Measurements from ENCODE around the gene ARL17B. TPM values are rescaled to one million over a fixed set of nuclear protein-coding genes. Genes with fewer than 3 reads are reported as not detected.
"Not testable (repeated sequence)": the region's sequence is repeated elsewhere in the genome, so short reads cannot be mapped to it uniquely, and the experiment has no call there.

Gene ARL17B
- total RNA-seq, 1 donor from 2014 or later: 7.3 TPM

- H3K27ac ChIP-seq (ENCODE audit: low read depth, low read length); H3K27me3 ChIP-seq (ENCODE audit: control insufficient read depth in 3 of 3, insufficient read depth in 3 of 3, low read length in 3 of 3); H3K4me3 ChIP-seq (ENCODE audit: low read length in 3 of 3): not testable (repeated sequence)
Observed at GRCh38 chr17:46372236-46373229, 11.0 kb upstream of the ARL17B start.

GRCh38 chr17:46367520-46367919, 6.0 kb upstream of the ARL17B start:
- not testable (repeated sequence) for H3K4me3 ChIP-seq (ENCODE audit: low read length in 3 of 3); H3K27ac ChIP-seq (ENCODE audit: low read depth, low read length); H3K27me3 ChIP-seq (ENCODE audit: control insufficient read depth in 3 of 3, insufficient read depth in 3 of 3, low read length in 3 of 3); H3K36me3 ChIP-seq (ENCODE audit: control insufficient read depth in 3 of 3, insufficient read depth in 3 of 3, low read length in 3 of 3); H3K9ac ChIP-seq (ENCODE audit: low read depth in 1 of 3, low read length in 3 of 3); H3K9me3 ChIP-seq (ENCODE audit: control insufficient read depth in 3 of 3, low read length in 3 of 3); H3K4me1 ChIP-seq (ENCODE audit: control insufficient read depth in 3 of 3, insufficient read depth in 3 of 3, low read length in 3 of 3)

More at GRCh38 chr17:46372236-46373229, 11.0 kb upstream of the ARL17B start:
- H3K36me3 ChIP-seq (ENCODE audit: control insufficient read depth in 3 of 3, insufficient read depth in 3 of 3, low read length in 3 of 3); H3K9ac ChIP-seq (ENCODE audit: low read depth in 1 of 3, low read length in 3 of 3); H3K9me3 ChIP-seq (ENCODE audit: control insufficient read depth in 3 of 3, low read length in 3 of 3); H3K4me1 ChIP-seq (ENCODE audit: control insufficient read depth in 3 of 3, insufficient read depth in 3 of 3, low read length in 3 of 3): not testable (repeated sequence)

GRCh38 chr17:46361145-46361735, 326 bp downstream of the ARL17B start:
- H3K27me3 ChIP-seq (ENCODE audit: control insufficient read depth in 3 of 3, insufficient read depth in 3 of 3, low read length in 3 of 3); H3K27ac ChIP-seq (ENCODE audit: low read depth, low read length); H3K4me1 ChIP-seq (ENCODE audit: control insufficient read depth in 3 of 3, insufficient read depth in 3 of 3, low read length in 3 of 3); H3K4me3 ChIP-seq (ENCODE audit: low read length in 3 of 3); H3K9ac ChIP-seq (ENCODE audit: low read depth in 1 of 3, low read length in 3 of 3); H3K9me3 ChIP-seq (ENCODE audit: control insufficient read depth in 3 of 3, low read length in 3 of 3); H3K36me3 ChIP-seq (ENCODE audit: control insufficient read depth in 3 of 3, insufficient read depth in 3 of 3, low read length in 3 of 3): not testable (repeated sequence)

GRCh38 chr17:46353856-46354255, 7.7 kb downstream of the ARL17B start:
- not testable (repeated sequence) for H3K4me3 ChIP-seq (ENCODE audit: low read length in 3 of 3); H3K4me1 ChIP-seq (ENCODE audit: control insufficient read depth in 3 of 3, insufficient read depth in 3 of 3, low read length in 3 of 3); H3K27ac ChIP-seq (ENCODE audit: low read depth, low read length); H3K9ac ChIP-seq (ENCODE audit: low read depth in 1 of 3, low read length in 3 of 3); H3K36me3 ChIP-seq (ENCODE audit: control insufficient read depth in 3 of 3, insufficient read depth in 3 of 3, low read length in 3 of 3); H3K9me3 ChIP-seq (ENCODE audit: control insufficient read depth in 3 of 3, low read length in 3 of 3); H3K27me3 ChIP-seq (ENCODE audit: control insufficient read depth in 3 of 3, insufficient read depth in 3 of 3, low read length in 3 of 3)

- H3K27ac ChIP-seq (ENCODE audit: low read depth, low read length); H3K36me3 ChIP-seq (ENCODE audit: control insufficient read depth in 3 of 3, insufficient read depth in 3 of 3, low read length in 3 of 3); H3K9ac ChIP-seq (ENCODE audit: low read depth in 1 of 3, low read length in 3 of 3); H3K4me3 ChIP-seq (ENCODE audit: low read length in 3 of 3); H3K27me3 ChIP-seq (ENCODE audit: control insufficient read depth in 3 of 3, insufficient read depth in 3 of 3, low read length in 3 of 3); H3K4me1 ChIP-seq (ENCODE audit: control insufficient read depth in 3 of 3, insufficient read depth in 3 of 3, low read length in 3 of 3); H3K9me3 ChIP-seq (ENCODE audit: control insufficient read depth in 3 of 3, low read length in 3 of 3): not testable (repeated sequence)
Observed at GRCh38 chr17:46349060-46349459, 12.5 kb downstream of the ARL17B start.

GRCh38 chr17:46348345-46348744, 13.2 kb downstream of the ARL17B start:
- H3K36me3 ChIP-seq (ENCODE audit: control insufficient read depth in 3 of 3, insufficient read depth in 3 of 3, low read length in 3 of 3); H3K4me1 ChIP-seq (ENCODE audit: control insufficient read depth in 3 of 3, insufficient read depth in 3 of 3, low read length in 3 of 3); H3K27me3 ChIP-seq (ENCODE audit: control insufficient read depth in 3 of 3, insufficient read depth in 3 of 3, low read length in 3 of 3); H3K27ac ChIP-seq (ENCODE audit: low read depth, low read length); H3K4me3 ChIP-seq (ENCODE audit: low read length in 3 of 3); H3K9ac ChIP-seq (ENCODE audit: low read depth in 1 of 3, low read length in 3 of 3); H3K9me3 ChIP-seq (ENCODE audit: control insufficient read depth in 3 of 3, low read length in 3 of 3): not testable (repeated sequence)

GRCh38 chr17:46342131-46342530, 19.4 kb downstream of the ARL17B start:
- H3K36me3 ChIP-seq (ENCODE audit: control insufficient read depth in 3 of 3, insufficient read depth in 3 of 3, low read length in 3 of 3); H3K4me1 ChIP-seq (ENCODE audit: control insufficient read depth in 3 of 3, insufficient read depth in 3 of 3, low read length in 3 of 3); H3K4me3 ChIP-seq (ENCODE audit: low read length in 3 of 3); H3K27ac ChIP-seq (ENCODE audit: low read depth, low read length); H3K27me3 ChIP-seq (ENCODE audit: control insufficient read depth in 3 of 3, insufficient read depth in 3 of 3, low read length in 3 of 3); H3K9me3 ChIP-seq (ENCODE audit: control insufficient read depth in 3 of 3, low read length in 3 of 3); H3K9ac ChIP-seq (ENCODE audit: low read depth in 1 of 3, low read length in 3 of 3): not testable (repeated sequence)

- not testable (repeated sequence) for H3K36me3 ChIP-seq (ENCODE audit: control insufficient read depth in 3 of 3, insufficient read depth in 3 of 3, low read length in 3 of 3); H3K9ac ChIP-seq (ENCODE audit: low read depth in 1 of 3, low read length in 3 of 3); H3K27me3 ChIP-seq (ENCODE audit: control insufficient read depth in 3 of 3, insufficient read depth in 3 of 3, low read length in 3 of 3); H3K27ac ChIP-seq (ENCODE audit: low read depth, low read length); H3K4me1 ChIP-seq (ENCODE audit: control insufficient read depth in 3 of 3, insufficient read depth in 3 of 3, low read length in 3 of 3); H3K9me3 ChIP-seq (ENCODE audit: control insufficient read depth in 3 of 3, low read length in 3 of 3); H3K4me3 ChIP-seq (ENCODE audit: low read length in 3 of 3)
Observed at GRCh38 chr17:46341220-46341619, 20.3 kb downstream of the ARL17B start.

- not testable (repeated sequence) for H3K27ac ChIP-seq (ENCODE audit: low read depth, low read length); H3K4me1 ChIP-seq (ENCODE audit: control insufficient read depth in 3 of 3, insufficient read depth in 3 of 3, low read length in 3 of 3); H3K9me3 ChIP-seq (ENCODE audit: control insufficient read depth in 3 of 3, low read length in 3 of 3); H3K27me3 ChIP-seq (ENCODE audit: control insufficient read depth in 3 of 3, insufficient read depth in 3 of 3, low read length in 3 of 3); H3K9ac ChIP-seq (ENCODE audit: low read depth in 1 of 3, low read length in 3 of 3); H3K4me3 ChIP-seq (ENCODE audit: low read length in 3 of 3); H3K36me3 ChIP-seq (ENCODE audit: control insufficient read depth in 3 of 3, insufficient read depth in 3 of 3, low read length in 3 of 3)
Observed at GRCh38 chr17:46294831-46295230, 66.7 kb downstream of the ARL17B start, which contains the start of gene LRRC37A. TSS of gene LRRC37A (plus strand) at chr17:46295131. CDS start at chr17:46295134, 3 bp downstream.

- not testable (repeated sequence) for H3K27ac ChIP-seq (ENCODE audit: low read depth, low read length); H3K9ac ChIP-seq (ENCODE audit: low read depth in 1 of 3, low read length in 3 of 3); H3K36me3 ChIP-seq (ENCODE audit: control insufficient read depth in 3 of 3, insufficient read depth in 3 of 3, low read length in 3 of 3); H3K9me3 ChIP-seq (ENCODE audit: control insufficient read depth in 3 of 3, low read length in 3 of 3); H3K4me1 ChIP-seq (ENCODE audit: control insufficient read depth in 3 of 3, insufficient read depth in 3 of 3, low read length in 3 of 3); H3K4me3 ChIP-seq (ENCODE audit: low read length in 3 of 3); H3K27me3 ChIP-seq (ENCODE audit: control insufficient read depth in 3 of 3, insufficient read depth in 3 of 3, low read length in 3 of 3)
Observed at GRCh38 chr17:46291618-46292017, 69.9 kb downstream of the ARL17B start.

Data from skeletal muscle tissue (tissue), 4 donors.